ENCODE data around the gene MPP3. TPM values are rescaled to one million over a fixed set of nuclear protein-coding genes. Genes with fewer than 3 reads are reported as not detected.

The MPP3 gene
- total and polyA plus RNA-seq, 10 of the 15 experiments (the other 5 are each of a cell fraction or from before 2014, with no cell fraction given) = not detected

DNA sequence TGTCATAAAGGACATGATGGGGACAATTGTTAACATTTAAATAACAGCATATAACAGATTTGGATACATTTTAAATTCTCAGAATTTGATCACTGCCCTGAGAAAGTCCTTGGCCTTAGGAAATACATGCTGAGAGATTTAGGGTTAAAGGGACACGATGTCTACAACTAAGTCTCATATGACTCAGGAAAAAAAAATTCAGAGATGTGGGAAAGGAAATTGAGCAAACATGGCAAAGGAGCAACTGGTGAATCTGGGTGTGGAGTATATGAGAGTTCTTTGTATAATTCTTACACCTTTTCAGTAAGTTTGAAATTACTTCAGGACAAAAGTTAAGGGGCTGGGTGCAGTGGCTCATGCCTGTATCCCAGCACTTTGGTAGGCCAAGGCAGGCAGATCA lies 18.2 kb downstream of the MPP3 start:
- 0% methylated on average over 1 of the region's 1 CpG for WGBS (ENCODE audit: insufficient coverage, insufficient replicate concordance, low lambda C conversion rate, missing lambda C conversion rate)
- H3K4me1 ChIP-seq (ENCODE audit: control insufficient read depth, insufficient read depth, low read length) = no peaks in the 10 kb centered on the region
- no peak overlapping the region for H3K27ac ChIP-seq (ENCODE audit: control insufficient read depth, insufficient read depth)
- no peaks in the 10 kb centered on the region for H3K36me3 ChIP-seq (ENCODE audit: control insufficient read depth in 2 of 2, insufficient read depth in 2 of 2, low read length in 1 of 2)
- H3K27me3 ChIP-seq (replicated peaks in 1 of 2; ENCODE audit: control insufficient read depth in 2 of 2, insufficient read depth in 2 of 2, low read length in 1 of 2) = peaks cover 2 to 3% of the 10 kb centered on the region in 2 experiments; a peak in 3 of 4 replicates
- H3K4me3 ChIP-seq = no peak overlapping the region
- TF ChIP-seq DPF2 (IDR thresholded peaks at IDR 0.05) (no peak), ASH2L (IDR thresholded peaks at IDR 0.05; ENCODE audit: borderline replicate concordance, low read depth) (no peak), RAD51 (IDR thresholded peaks at IDR 0.05) (no peak), ETV6 (conservative IDR thresholded peaks at IDR 0.05 in 1 of 2, IDR thresholded peaks at IDR 0.05 in 1 of 2; ENCODE audit: borderline replicate concordance in 1 of 2, low read depth in 1 of 2) (no peak), ZBTB40 (IDR thresholded peaks at IDR 0.05; ENCODE audit: borderline replicate concordance) (no peak), SMC3 (IDR thresholded peaks at IDR 0.05; ENCODE audit: borderline replicate concordance, low read length) (no peak)
- TF ChIP-seq, protein P1, sequence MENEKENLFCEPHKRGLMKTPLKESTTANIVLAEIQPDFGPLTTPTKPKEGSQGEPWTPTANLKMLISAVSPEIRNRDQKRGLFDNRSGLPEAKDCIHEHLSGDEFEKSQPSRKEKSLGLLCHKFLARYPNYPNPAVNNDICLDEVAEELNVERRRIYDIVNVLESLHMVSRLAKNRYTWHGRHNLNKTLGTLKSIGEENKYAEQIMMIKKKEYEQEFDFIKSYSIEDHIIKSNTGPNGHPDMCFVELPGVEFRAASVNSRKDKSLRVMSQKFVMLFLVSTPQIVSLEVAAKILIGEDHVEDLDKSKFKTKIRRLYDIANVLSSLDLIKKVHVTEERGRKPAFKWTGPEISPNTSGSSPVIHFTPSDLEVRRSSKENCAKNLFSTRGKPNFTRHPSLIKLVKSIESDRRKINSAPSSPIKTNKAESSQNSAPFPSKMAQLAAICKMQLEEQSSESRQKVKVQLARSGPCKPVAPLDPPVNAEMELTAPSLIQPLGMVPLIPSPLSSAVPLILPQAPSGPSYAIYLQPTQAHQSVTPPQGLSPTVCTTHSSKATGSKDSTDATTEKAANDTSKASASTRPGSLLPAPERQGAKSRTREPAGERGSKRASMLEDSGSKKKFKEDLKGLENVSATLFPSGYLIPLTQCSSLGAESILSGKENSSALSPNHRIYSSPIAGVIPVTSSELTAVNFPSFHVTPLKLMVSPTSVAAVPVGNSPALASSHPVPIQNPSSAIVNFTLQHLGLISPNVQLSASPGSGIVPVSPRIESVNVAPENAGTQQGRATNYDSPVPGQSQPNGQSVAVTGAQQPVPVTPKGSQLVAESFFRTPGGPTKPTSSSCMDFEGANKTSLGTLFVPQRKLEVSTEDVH (IDR thresholded peaks at IDR 0.05; ENCODE audit: low read depth, partially characterized antibody) = no peak
- ATAC-seq = no peak
- no peaks in the 10 kb centered on the region for H3K9me3 ChIP-seq (replicated peaks; ENCODE audit: control insufficient read depth, insufficient read depth, low read length)
- ChIA-PET RAD21 (ENCODE audit: unreplicated experiment) (no interaction called here), POLR2A (no interaction called here), SMC1A (ENCODE audit: uncharacterized antibody, unreplicated experiment) (no interaction called here), CTCF (no interaction called here)
- DNase-seq (ENCODE audit: low read depth, low spot score) = no peak
- no peaks in the 10 kb centered on the region for H3K79me2 ChIP-seq (ENCODE audit: control insufficient read depth, insufficient read depth, low read length)
- H3K9ac ChIP-seq (ENCODE audit: control insufficient read depth, insufficient read depth, low read length) = no peak overlapping the region
- in situ Hi-C loops (cut with MboI) (no loop called here), intact Hi-C loops (cut with micrococcal nuclease; ENCODE audit: unreplicated experiment) (no loop called here)
- H3K4me2 ChIP-seq (ENCODE audit: control insufficient read depth, insufficient read depth) = no peak overlapping the region
- H4K20me1 ChIP-seq (ENCODE audit: control insufficient read depth, insufficient read depth) = no peaks in the 10 kb centered on the region
- H2AFZ ChIP-seq (ENCODE audit: control insufficient read depth, low read depth, low read length) = no peak overlapping the region
- BruUV-seq (replicated peaks) = no TSS peak
- no peak for FAIRE-seq

Measured in GM12878 (cell line).